Upper lobe of right lung (tissue), 1 donor: Measurements from ENCODE around the gene CSMD2. TPM values are rescaled to one million over a fixed set of nuclear protein-coding genes. Genes with fewer than 3 reads are reported as not detected.

ENCODE experiments used
- ATAC-seq: fragments of 200-7000 bp; cut with Tn5 transposase; one replicate; pipeline ENCODE4 v1.9.1; 2020; ENCODE audit warnings: mild to moderate bottlenecking, moderate library complexity
- DNase-seq: peaks from one replicate; pipeline ENCODE4 v3.0.0-alpha.2; 2020
- H3K27ac ChIP-seq: fragments of 200-600 bp; one replicate; pipeline ENCODE4 v1.8.0; 2022
- H3K27me3 ChIP-seq: fragments of 200-600 bp; one replicate; pipeline ENCODE4 v1.8.0; 2022; ENCODE audit warnings: mild to moderate bottlenecking
- H3K36me3 ChIP-seq: fragments of 200-600 bp; one replicate; pipeline ENCODE4 v1.8.0; 2022
- H3K4me1 ChIP-seq: fragments of 200-600 bp; one replicate; pipeline ENCODE4 v1.8.0; 2022
- H3K4me3 ChIP-seq: fragments of 200-600 bp; one replicate; pipeline ENCODE4 v1.8.0; 2022; ENCODE audit warnings: mild to moderate bottlenecking
- H3K9me3 ChIP-seq: fragments of 200-600 bp; one replicate; pipeline ENCODE4 v1.8.0; 2022
- CTCF ChIP-seq: fragments of 200-600 bp; IDR thresholded peaks from one replicate; pipeline ENCODE4 v1.8.0; 2022; ENCODE audit warnings: antibody characterized with exemption
- intact Hi-C: fragments of 100-400 bp; cut with DNase I; formaldehyde crosslinking; loops from one replicate; pipeline ENCODE4 v1.11.0; 2022
- total RNA-seq: library from RNA; stranded (reverse); fragmentation: NEBNext Ultra II Directional; extraction: Animal tissue kit (Norgen Biotek cat#: 25700); gene quantifications from one replicate; pipeline ENCODE4 v1.2.1, GENCODE V29; 2021
- donor health status: DM: no; HTN: yes; CAD: no; lungs with severe emphysema.

CSMD2 gene
- total RNA-seq, 1 donor from 2014 or later: 0.67 TPM

DNA sequence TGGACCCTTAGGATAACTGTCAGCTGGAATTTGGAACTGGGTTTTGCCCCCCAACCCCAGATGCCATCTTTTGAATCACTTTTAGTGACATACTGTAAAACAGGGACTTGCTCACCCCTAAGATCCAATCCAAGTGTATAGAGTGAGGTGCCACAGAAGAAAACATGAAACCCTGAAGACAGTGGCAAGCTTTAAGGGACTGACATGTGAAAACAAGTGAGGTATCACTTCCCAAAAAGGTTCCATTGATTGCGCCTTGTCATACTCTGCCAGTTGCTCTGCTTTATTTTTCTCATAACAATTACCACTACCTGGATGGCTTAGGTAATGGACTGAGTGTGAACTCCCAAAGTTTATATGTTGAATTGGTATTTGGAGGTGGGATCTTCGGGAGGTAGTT, 115.6 kb downstream of the CSMD2 start:
- no peak for ATAC-seq
- Histone ChIP-seq H3K4me1 (no peaks in the 10 kb centered on the region), H3K4me3 (no peak overlapping the region), H3K27me3 (peaks cover 3% of the 10 kb centered on the region), H3K9me3 (no peaks in the 10 kb centered on the region), H3K27ac (no peak overlapping the region), H3K36me3 (no peaks in the 10 kb centered on the region)
- no peak for TF ChIP-seq CTCF
- no peak for DNase-seq
- intact Hi-C loops: no loop called here

DNA sequence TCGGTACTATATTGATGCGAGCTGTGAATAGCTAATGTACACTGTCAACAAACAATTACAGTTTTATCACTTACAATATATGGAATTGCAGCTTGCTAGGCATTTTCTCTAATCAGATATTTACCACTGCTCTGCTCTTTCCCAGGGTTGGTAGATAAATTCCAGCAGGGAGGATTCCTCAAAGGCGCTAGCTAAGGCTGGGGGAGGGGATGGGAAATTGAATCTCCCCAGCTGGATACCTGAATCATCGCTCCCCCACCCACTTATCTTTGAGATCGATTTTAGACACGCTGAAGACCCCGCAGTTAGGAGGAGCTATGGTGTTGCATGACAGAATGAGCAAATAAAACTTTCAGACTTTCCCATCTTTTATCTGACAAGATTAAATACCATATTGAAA, 127.2 kb downstream of the CSMD2 start:
- intact Hi-C loops: no loop called here
- no peaks in the 10 kb centered on the region for H3K27me3 ChIP-seq
- H3K9me3 ChIP-seq: no peaks in the 10 kb centered on the region
- H3K27ac ChIP-seq: no peak overlapping the region
- TF ChIP-seq CTCF: no peak
- no peak for ATAC-seq
- H3K36me3 ChIP-seq: no peaks in the 10 kb centered on the region
- DNase-seq: no peak
- H3K4me3 ChIP-seq: no peak overlapping the region
- H3K4me1 ChIP-seq: no peaks in the 10 kb centered on the region

- H3K27ac ChIP-seq: no peak overlapping the region
- no peaks in the 10 kb centered on the region for H3K9me3 ChIP-seq
- no peak for ATAC-seq
- DNase-seq: no peak
- H3K4me1 ChIP-seq: no peaks in the 10 kb centered on the region
- no peak for TF ChIP-seq CTCF
- no peaks in the 10 kb centered on the region for H3K36me3 ChIP-seq
- intact Hi-C loops: no loop called here
- H3K27me3 ChIP-seq: no peaks in the 10 kb centered on the region
- H3K4me3 ChIP-seq: no peak overlapping the region
These were observed 127.9 kb downstream of the CSMD2 start for GRCh38 chr1:34037109-34037508.

- ATAC-seq (no peak), DNase-seq (no peak)
- Histone ChIP-seq H3K4me1 (no peaks in the 10 kb centered on the region), H3K27me3 (no peaks in the 10 kb centered on the region), H3K27ac (no peak overlapping the region), H3K4me3 (no peak overlapping the region), H3K36me3 (no peaks in the 10 kb centered on the region), H3K9me3 (no peaks in the 10 kb centered on the region)
- TF ChIP-seq CTCF: no peak
- intact Hi-C loops: no loop called here
These were observed 131.0 kb downstream of the CSMD2 start for GRCh38 chr1:34034036-34034435.

DNA sequence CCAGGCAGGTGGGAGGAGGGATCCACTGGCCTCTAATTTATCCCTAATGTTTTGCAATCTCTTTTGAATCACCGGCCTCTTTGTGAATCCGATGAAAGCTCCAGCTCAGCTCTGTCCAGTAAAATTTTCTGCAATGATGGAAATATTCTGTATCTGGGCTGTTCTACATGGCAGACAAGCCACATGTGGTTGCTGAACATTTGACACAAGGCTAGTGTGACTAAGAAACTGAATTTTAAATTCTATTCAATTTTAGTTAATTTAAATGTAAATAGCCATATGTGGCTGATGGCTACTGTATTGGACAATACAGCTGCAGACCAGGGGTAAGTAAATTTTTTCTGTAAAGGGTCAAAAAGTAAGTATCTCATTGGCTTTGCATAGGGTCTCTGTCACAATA, 135.1 kb downstream of the CSMD2 start:
- DNase-seq (no peak), ATAC-seq (no peak)
- intact Hi-C loops: no loop called here
- Histone ChIP-seq H3K27me3 (no peaks in the 10 kb centered on the region), H3K36me3 (no peaks in the 10 kb centered on the region), H3K27ac (no peak overlapping the region), H3K4me3 (no peak overlapping the region), H3K9me3 (no peaks in the 10 kb centered on the region), H3K4me1 (no peaks in the 10 kb centered on the region)
- no peak for TF ChIP-seq CTCF

- Histone ChIP-seq H3K36me3 (no peaks in the 10 kb centered on the region), H3K4me3 (no peak overlapping the region), H3K9me3 (no peaks in the 10 kb centered on the region), H3K4me1 (no peaks in the 10 kb centered on the region), H3K27me3 (no peaks in the 10 kb centered on the region), H3K27ac (no peak overlapping the region)
- ATAC-seq (no peak), DNase-seq (no peak)
- intact Hi-C loops: no loop called here
- no peak for TF ChIP-seq CTCF
These were observed 135.5 kb downstream of the CSMD2 start for GRCh38 chr1:34029515-34029914.
